ENCODE data around the gene COL13A1. TPM values are rescaled to one million over a fixed set of nuclear protein-coding genes. Genes with fewer than 3 reads are reported as not detected.

The COL13A1 gene
- polyA plus RNA-seq, 1 of the 3 experiments (the other 2 are of a cell fraction) = 26.7 TPM

DNA sequence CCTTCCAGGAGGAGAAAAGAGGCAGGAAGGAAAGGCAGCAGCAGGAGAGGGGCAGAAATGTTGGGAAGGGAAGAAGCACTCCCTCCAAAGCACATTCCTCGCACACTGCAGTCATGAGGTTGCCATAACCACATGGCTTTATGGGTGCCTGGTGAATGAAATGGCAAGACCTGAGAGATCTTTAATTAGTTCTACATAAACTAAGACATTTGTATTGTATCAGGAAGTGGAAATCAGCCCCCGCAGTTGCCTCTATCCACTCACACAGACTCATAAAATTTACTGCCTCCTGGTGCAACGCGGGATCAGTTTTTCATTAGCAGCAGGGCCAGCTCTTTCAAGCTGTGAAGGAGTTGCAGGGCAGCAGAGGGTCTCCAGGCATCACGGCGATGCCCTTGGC lies 106.4 kb downstream of the COL13A1 start:
- Histone ChIP-seq H3K4me3 (ENCODE audit: low read depth in 2 of 2, low read length in 1 of 2) (no peak overlapping the region), H3K9me3 (no peaks in the 10 kb centered on the region), H3K9me2 (no peaks in the 10 kb centered on the region), H2AFZ (ENCODE audit: low read depth) (no peak overlapping the region), H3K9ac (no peak overlapping the region), H3K4me1 (ENCODE audit: control insufficient read depth in 1 of 2, insufficient read depth in 2 of 2, low read depth in 1 of 2, low read length in 1 of 2) (peaks cover 0 to 8% of the 10 kb centered on the region in 2 experiments; a peak in 1 of 4 replicates), H3K27ac (ENCODE audit: low read depth in 2 of 2, low read length in 1 of 2) (no peak overlapping the region), H4K20me1 (ENCODE audit: insufficient read depth) (no peaks in the 10 kb centered on the region), H3K27me3 (ENCODE audit: insufficient read depth) (no peaks in the 10 kb centered on the region), H3K36me3 (replicated peaks in 1 of 2; ENCODE audit: control insufficient read depth in 1 of 2, insufficient read depth in 2 of 2, low read length in 1 of 2) (no peaks in the 10 kb centered on the region), H3K79me2 (ENCODE audit: insufficient read depth) (no peaks in the 10 kb centered on the region), H3K4me2 (no peak overlapping the region), H3F3A (replicated peaks; ENCODE audit: insufficient read depth) (no peaks in the 10 kb centered on the region)
- ChIA-PET CTCF (interaction anchor here (1.2 kb wide), 1 partner anchor 107 kb away, joined by 3 read pairs; the partner anchor contains the start of gene COL13A1), POLR2A (no interaction called here)
- no peak for TF ChIP-seq MAX (IDR thresholded peaks at IDR 0.05; ENCODE audit: low read depth)
- no peak for TF ChIP-seq NRF1 (IDR thresholded peaks at IDR 0.05; ENCODE audit: low read depth, low read length)
- TF ChIP-seq MXI1 (IDR thresholded peaks at IDR 0.05; ENCODE audit: low read depth, low read length) = no peak
- no peak for TF ChIP-seq TAF1 (IDR thresholded peaks at IDR 0.05; ENCODE audit: borderline replicate concordance, low read depth, low read length)
- TF ChIP-seq RFX5 (IDR thresholded peaks at IDR 0.05; ENCODE audit: low read length) = no peak
- TF ChIP-seq FOXJ3 (CRISPR knock-in tag; IDR thresholded peaks at IDR 0.05) = no peak
- TF ChIP-seq RXRA (IDR thresholded peaks at IDR 0.05; ENCODE audit: borderline replicate concordance, low read depth) = no peak
- no peak for TF ChIP-seq EZH2phosphoT487 (IDR thresholded peaks at IDR 0.05; ENCODE audit: borderline replicate concordance, low read depth)
- no peak for TF ChIP-seq USF1 (IDR thresholded peaks at IDR 0.05; ENCODE audit: borderline replicate concordance, low read depth)
- no peak for TF ChIP-seq TCF12 (IDR thresholded peaks at IDR 0.05)
- TF ChIP-seq YY1 (IDR thresholded peaks at IDR 0.05; ENCODE audit: low read depth) = no peak
- TF ChIP-seq MEF2A (IDR thresholded peaks at IDR 0.05; ENCODE audit: borderline replicate concordance, low read depth) = no peak
- no peak for TF ChIP-seq SMC3 (IDR thresholded peaks at IDR 0.05; ENCODE audit: low read depth, low read length)
- no peak for TF ChIP-seq CHD2 (IDR thresholded peaks at IDR 0.05; ENCODE audit: low read length, partially characterized antibody)
- TF ChIP-seq SIN3A (IDR thresholded peaks at IDR 0.05; ENCODE audit: borderline replicate concordance, low read depth, low read length) = no peak
- TF ChIP-seq, protein P1, sequence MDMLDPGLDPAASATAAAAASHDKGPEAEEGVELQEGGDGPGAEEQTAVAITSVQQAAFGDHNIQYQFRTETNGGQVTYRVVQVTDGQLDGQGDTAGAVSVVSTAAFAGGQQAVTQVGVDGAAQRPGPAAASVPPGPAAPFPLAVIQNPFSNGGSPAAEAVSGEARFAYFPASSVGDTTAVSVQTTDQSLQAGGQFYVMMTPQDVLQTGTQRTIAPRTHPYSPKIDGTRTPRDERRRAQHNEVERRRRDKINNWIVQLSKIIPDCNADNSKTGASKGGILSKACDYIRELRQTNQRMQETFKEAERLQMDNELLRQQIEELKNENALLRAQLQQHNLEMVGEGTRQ (IDR thresholded peaks at IDR 0.05; ENCODE audit: borderline replicate concordance, low read depth, low read length) = no peak
- TF ChIP-seq RAD21 (IDR thresholded peaks at IDR 0.05; ENCODE audit: low read length) = no peak
- no peak for TF ChIP-seq REST (IDR thresholded peaks at IDR 0.05; ENCODE audit: low read depth, low read length)
- no peak for TF ChIP-seq GATA2 (CRISPR knock-in tag; IDR thresholded peaks at IDR 0.05)
- whole genome bisulfite sequencing (ENCODE audit: low lambda C conversion rate) = 66% methylated on average over 6 of the region's 6 CpGs
- no peak for DNase-seq

Measured in SK-N-SH (cell line).